ENCODE results near the gene NME8. TPM values are rescaled to one million over a fixed set of nuclear protein-coding genes. Genes with fewer than 3 reads are reported as not detected.

Gene NME8
- total RNA-seq, 4 donors from 2014 or later: not detected

Other genes starting within 250 kb of the NME8 start
- gene GPR141, start 164.8 kb upstream of the NME8 start, total RNA-seq: under 1 TPM in 1 of 4 donors, not detected in 3; 0.76 TPM
- gene SFRP4, start 68.2 kb downstream of the NME8 start, total RNA-seq: under 1 TPM in 2 of 4 donors, not detected in 2; 0.21 to 0.57 TPM
- gene EPDR1, start 72.0 kb downstream of the NME8 start, total RNA-seq: 1 to 10 TPM; 1.4 to 4.3 (median 3.4) TPM

All from esophagus squamous epithelium (tissue), 4 donors.